DND-41 (cell line): ENCODE results near the gene SEC22A.

Source experiments
- EZH2 ChIP-seq: IDR thresholded peaks from 3 replicates; pipeline ENCODE4 v1.6.1; 2012; ENCODE audit warnings: borderline replicate concordance, low read depth, mild to moderate bottlenecking, moderate library complexity, low read length, inconsistent platforms; ENCODE audit not compliant: severe bottlenecking
- TF ChIP-seq, protein P1 (sequence below): IDR thresholded peaks from 2 replicates; pipeline ENCODE4 v1.5.1; 2012; ENCODE audit warnings: borderline replicate concordance, low read length, moderate library complexity, mild to moderate bottlenecking; ENCODE audit not compliant: poor library complexity, severe bottlenecking; ENCODE audit errors: extremely low read depth

DNA sequence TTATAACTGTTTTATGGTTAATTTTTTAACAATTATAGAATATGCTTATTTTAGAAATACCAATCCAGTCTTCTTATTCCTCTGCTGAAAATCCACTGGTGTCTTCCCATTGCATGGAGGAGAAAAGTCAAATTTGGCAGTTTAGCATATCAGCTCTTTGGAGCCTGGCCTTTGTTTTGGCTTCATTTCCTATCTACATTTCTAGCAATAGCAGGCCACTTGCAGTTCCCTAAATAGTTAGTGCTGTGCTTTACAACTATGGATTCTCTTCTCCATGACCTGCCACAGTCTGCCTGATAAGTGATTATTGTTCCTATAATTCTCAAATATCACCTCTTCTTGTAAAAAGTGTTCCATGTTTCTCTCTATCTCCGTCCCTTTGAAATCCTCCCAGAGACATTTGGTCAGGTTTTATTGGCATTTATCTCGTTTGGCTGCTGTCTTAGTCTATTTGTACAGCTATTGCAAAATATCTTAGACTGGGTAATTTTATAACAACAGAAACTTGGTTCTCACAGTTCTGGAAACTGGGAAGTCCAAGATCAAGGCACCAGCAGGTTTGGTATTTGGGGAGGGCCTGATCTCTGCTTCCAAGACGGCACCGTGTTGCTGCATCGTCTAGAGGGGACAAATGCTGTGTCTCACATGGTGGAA, 8.2 kb upstream of the SEC22A start:
- TF ChIP-seq, protein P1, sequence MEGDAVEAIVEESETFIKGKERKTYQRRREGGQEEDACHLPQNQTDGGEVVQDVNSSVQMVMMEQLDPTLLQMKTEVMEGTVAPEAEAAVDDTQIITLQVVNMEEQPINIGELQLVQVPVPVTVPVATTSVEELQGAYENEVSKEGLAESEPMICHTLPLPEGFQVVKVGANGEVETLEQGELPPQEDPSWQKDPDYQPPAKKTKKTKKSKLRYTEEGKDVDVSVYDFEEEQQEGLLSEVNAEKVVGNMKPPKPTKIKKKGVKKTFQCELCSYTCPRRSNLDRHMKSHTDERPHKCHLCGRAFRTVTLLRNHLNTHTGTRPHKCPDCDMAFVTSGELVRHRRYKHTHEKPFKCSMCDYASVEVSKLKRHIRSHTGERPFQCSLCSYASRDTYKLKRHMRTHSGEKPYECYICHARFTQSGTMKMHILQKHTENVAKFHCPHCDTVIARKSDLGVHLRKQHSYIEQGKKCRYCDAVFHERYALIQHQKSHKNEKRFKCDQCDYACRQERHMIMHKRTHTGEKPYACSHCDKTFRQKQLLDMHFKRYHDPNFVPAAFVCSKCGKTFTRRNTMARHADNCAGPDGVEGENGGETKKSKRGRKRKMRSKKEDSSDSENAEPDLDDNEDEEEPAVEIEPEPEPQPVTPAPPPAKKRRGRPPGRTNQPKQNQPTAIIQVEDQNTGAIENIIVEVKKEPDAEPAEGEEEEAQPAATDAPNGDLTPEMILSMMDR = no peak
- no peak for TF ChIP-seq EZH2
